H9 (cell line): ENCODE data around the gene PTPN2. TPM values are rescaled to one million over a fixed set of nuclear protein-coding genes. Genes with fewer than 3 reads are reported as not detected.

ENCODE experiments used
- DNase-seq: peaks from one replicate; pipeline ENCODE4 v3.0.0-alpha.2; 2017
- H2AFZ ChIP-seq: one replicate; pipeline ENCODE4 v1.6.1; 2013; ENCODE audit warnings: mild to moderate bottlenecking, low read length, control low read depth, moderate library complexity
- H2AK5ac ChIP-seq: 2 replicates; pipeline ENCODE4 v1.6.1; 2013; ENCODE audit warnings: low read length, control low read depth, mixed read lengths; ENCODE audit not compliant: insufficient read length
- H2BK120ac ChIP-seq: one replicate; pipeline ENCODE4 v1.6.1; 2013; ENCODE audit warnings: low read depth, mild to moderate bottlenecking, low read length, control low read depth, inconsistent platforms; ENCODE audit not compliant: poor library complexity, severe bottlenecking
- H2BK12ac ChIP-seq: 2 replicates; pipeline ENCODE4 v1.6.1; 2013; ENCODE audit warnings: low read length, control low read depth, mixed read lengths, low read depth; ENCODE audit not compliant: insufficient read length
- H2BK15ac ChIP-seq: 2 replicates; pipeline ENCODE4 v1.6.1; 2013; ENCODE audit warnings: low read depth, low read length, control low read depth
- H2BK20ac ChIP-seq: one replicate; pipeline ENCODE4 v1.6.1; 2013; ENCODE audit warnings: low read depth, mild to moderate bottlenecking, low read length, control low read depth, inconsistent platforms; ENCODE audit not compliant: poor library complexity, severe bottlenecking
- H2BK5ac ChIP-seq: 2 replicates; pipeline ENCODE4 v1.6.1; 2013; ENCODE audit warnings: low read length, control low read depth, mixed read lengths; ENCODE audit not compliant: insufficient read length
- H3K14ac ChIP-seq: 2 replicates; pipeline ENCODE4 v1.6.1; 2013; ENCODE audit warnings: low read length, control low read depth; ENCODE audit not compliant: insufficient read depth
- H3K18ac ChIP-seq: 2 replicates; pipeline ENCODE4 v1.6.1; 2013; ENCODE audit warnings: low read depth, mild to moderate bottlenecking, mixed read lengths, low read length, control low read depth; ENCODE audit not compliant: insufficient read length
- H3K23ac ChIP-seq: 2 replicates; pipeline ENCODE4 v1.6.1; 2013; ENCODE audit warnings: low read length, control low read depth, mixed read lengths, low read depth; ENCODE audit not compliant: insufficient read length
- H3K23me2 ChIP-seq: 2 replicates; pipeline ENCODE4 v1.6.1; 2013; ENCODE audit warnings: low read depth, mild to moderate bottlenecking, mixed read lengths, low read length, control low read depth; ENCODE audit not compliant: insufficient read length, poor library complexity, severe bottlenecking
- H3K27ac ChIP-seq: 2 replicates; pipeline ENCODE4 v1.5.1; 2013; ENCODE audit warnings: low read length, control low read depth, mixed read lengths, low read depth; ENCODE audit not compliant: insufficient read length
- H3K27me3 ChIP-seq: 2 replicates; pipeline ENCODE4 v1.6.1; 2013; ENCODE audit warnings: low read length, control low read depth, inconsistent platforms; ENCODE audit not compliant: insufficient read depth
- H3K4ac ChIP-seq: 2 replicates; pipeline ENCODE4 v1.6.1; 2013; ENCODE audit warnings: low read depth, mild to moderate bottlenecking, control low read depth, inconsistent platforms, low read length, moderate library complexity
- H3K4me1 ChIP-seq: 2 replicates; pipeline ENCODE4 v1.6.1; 2013; ENCODE audit warnings: low read length, control low read depth, inconsistent platforms; ENCODE audit not compliant: insufficient read depth
- H3K4me2 ChIP-seq: 2 replicates; pipeline ENCODE4 v1.6.1; 2013; ENCODE audit warnings: low read length, control low read depth, mixed read lengths; ENCODE audit not compliant: insufficient read length, insufficient read depth
- H3K56ac ChIP-seq: 2 replicates; pipeline ENCODE4 v1.6.1; 2013; ENCODE audit warnings: low read depth, mild to moderate bottlenecking, mixed read lengths, low read length, control low read depth; ENCODE audit not compliant: insufficient read length
- H3K79me1 ChIP-seq: 2 replicates; pipeline ENCODE4 v1.6.1; 2013; ENCODE audit warnings: low read depth, mild to moderate bottlenecking, moderate library complexity, low read length, control low read depth, inconsistent platforms; ENCODE audit not compliant: insufficient read depth, poor library complexity, severe bottlenecking
- H3K79me2 ChIP-seq: 2 replicates; pipeline ENCODE4 v1.6.1; 2013; ENCODE audit warnings: low read length, control low read depth, inconsistent platforms; ENCODE audit not compliant: insufficient read depth
- H3K9ac ChIP-seq: 2 replicates; pipeline ENCODE4 v1.6.1; 2013; ENCODE audit warnings: low read length, control low read depth, mixed read lengths; ENCODE audit not compliant: insufficient read length; ENCODE audit errors: extremely low read depth
- H3K9me3 ChIP-seq: one replicate; pipeline ENCODE4 v1.6.1; 2013; ENCODE audit warnings: low read depth, low read length, inconsistent platforms; ENCODE audit not compliant: control insufficient read depth
- H3T11ph ChIP-seq: one replicate; pipeline ENCODE4 v1.6.1; 2013; ENCODE audit warnings: mild to moderate bottlenecking, low read length, control low read depth, inconsistent platforms
- H4K20me1 ChIP-seq: one replicate; pipeline ENCODE4 v1.6.1; 2013; ENCODE audit not compliant: control insufficient read depth, insufficient read length, insufficient read depth
- H4K5ac ChIP-seq: 2 replicates; pipeline ENCODE4 v1.6.1; 2013; ENCODE audit warnings: low read depth, mild to moderate bottlenecking, mixed read lengths, low read length, control low read depth; ENCODE audit not compliant: insufficient read length
- H4K8ac ChIP-seq: replicated peaks from 2 replicates; pipeline ENCODE4 v1.6.1; 2013; ENCODE audit warnings: low read length, control low read depth, mixed read lengths, low read depth; ENCODE audit not compliant: insufficient read length
- H4K91ac ChIP-seq: 2 replicates; pipeline ENCODE4 v1.6.1; 2013; ENCODE audit warnings: low read depth, mild to moderate bottlenecking, moderate library complexity, mixed read lengths, low read length, control low read depth; ENCODE audit not compliant: insufficient read length
- H3K27ac Mint-ChIP-seq, 3 experiments: 2 replicates in 2 of 3; 3 replicates in 1 of 3; pipeline ENCODE4 v1.8.0; 2020 to 2021; ENCODE audit warnings: mixed read lengths in 3 of 3, mild to moderate bottlenecking in 1 of 3, moderate library complexity in 1 of 3
- H3K27me3 Mint-ChIP-seq: 2 replicates; pipeline ENCODE4 v1.8.0; 2021; ENCODE audit warnings: low read depth, mild to moderate bottlenecking, moderate library complexity, mixed read lengths
- H3K36me3 Mint-ChIP-seq, 3 experiments: 2 replicates in 2 of 3; 3 replicates in 1 of 3; pipeline ENCODE4 v1.8.0; 2020 to 2021; ENCODE audit warnings: low read depth in 3 of 3, mixed read lengths in 3 of 3; ENCODE audit not compliant: insufficient read depth in 1 of 3
- H3K4me1 Mint-ChIP-seq, 2 experiments: 2 replicates each; pipeline ENCODE4 v1.8.0; 2020; ENCODE audit warnings: mixed read lengths in 2 of 2
- H3K4me3 Mint-ChIP-seq, 2 experiments: 2 replicates in 1 of 2; 3 replicates in 1 of 2; pipeline ENCODE4 v1.8.0; 2020 to 2021; ENCODE audit warnings: mild to moderate bottlenecking in 2 of 2, mixed read lengths in 2 of 2, moderate library complexity in 1 of 2
- H3K9me3 Mint-ChIP-seq, 2 experiments: 2 replicates in 1 of 2; 3 replicates in 1 of 2; pipeline ENCODE4 v1.8.0; 2020; ENCODE audit warnings: mild to moderate bottlenecking in 2 of 2, mixed read lengths in 2 of 2, moderate library complexity in 1 of 2
- WGBS: extraction: QIAGEN DNeasy Blood & Tissue Kit; methylation state at CpG from one replicate; pipeline ENCODE4 v1.1.7; 2013; ENCODE audit warnings: missing lambda C conversion rate, low lambda C conversion rate, mixed read lengths; ENCODE audit not compliant: insufficient read length; ENCODE audit errors: extremely low coverage; 5-methylcytosine and 5-hydroxymethylcytosine counted together
- total RNA-seq: library from RNA; stranded (reverse); gene quantifications from 2 replicates; pipeline ENCODE4 v1.2.1, GENCODE V29; 2021
- TF ChIP-seq, protein P1 (sequence below): fragments of 200-600 bp; sonication (generic); conservative IDR thresholded peaks from 3 replicates; pipeline ENCODE4 v1.8.0; 2021; ENCODE audit warnings: antibody characterized with exemption, mild to moderate bottlenecking

Gene PTPN2
- total RNA-seq, 1 experiment from 2014 or later, result 48.7 TPM

DNA sequence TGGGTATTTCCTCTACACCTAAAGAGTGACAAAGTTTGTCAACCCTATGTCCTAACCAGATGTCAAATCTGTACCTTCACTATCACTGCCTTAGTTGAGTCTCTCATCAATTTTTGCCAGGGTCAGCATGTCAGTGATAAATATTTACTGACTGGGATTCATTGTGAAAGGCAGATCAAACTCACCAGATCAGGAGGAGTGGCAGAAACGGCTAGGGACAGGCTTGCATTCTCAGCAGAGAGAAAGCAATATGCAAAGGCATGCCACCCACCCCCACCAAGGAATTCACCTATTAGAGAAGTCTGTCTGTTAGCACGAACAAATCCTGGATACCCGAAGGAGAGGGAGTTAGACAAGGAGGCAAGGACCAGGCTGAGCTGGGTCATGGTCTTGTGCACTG is 62.6 kb downstream of the PTPN2 start:
- Mint-ChIP-seq H3K36me3 (peaks cover 6 to 36% (median 31%) of the 10 kb centered on the region in 3 experiments; a peak in 6 of 7 replicates), H3K4me3 (peak overlapping the region in 1 of 2 experiments; percentile 7; a peak in 1 of 5 replicates), H3K4me1 (peaks cover 33 to 36% of the 10 kb centered on the region in 2 experiments), H3K27me3 (no peaks in the 10 kb centered on the region), H3K27ac (peak overlapping the region; percentile 50 to 93 (median 62); a peak in 6 of 7 replicates), H3K9me3 (no peaks in the 10 kb centered on the region)
- Histone ChIP-seq H3K4me2 (peak overlapping the region; percentile 15), H4K20me1 (no peaks in the 10 kb centered on the region), H2BK12ac (no peak overlapping the region), H4K8ac (no peak overlapping the region), H3K18ac (no peak overlapping the region), H2AFZ (no peak overlapping the region), H3K23me2 (no peaks in the 10 kb centered on the region), H3K27ac (no peak overlapping the region), H3K56ac (no peak overlapping the region), H3K9me3 (no peaks in the 10 kb centered on the region), H3K23ac (no peak overlapping the region), H2BK15ac (no peak overlapping the region), H3K9ac (no peak overlapping the region), H2BK120ac (no peak overlapping the region), H3K79me1 (peaks cover 2% of the 10 kb centered on the region), H4K5ac (no peak overlapping the region), H3K4ac (no peak overlapping the region), H3K27me3 (no peaks in the 10 kb centered on the region), H2AK5ac (no peak overlapping the region), H2BK20ac (no peak overlapping the region), H4K91ac (no peak overlapping the region), H3K14ac (no peak overlapping the region), H2BK5ac (no peak overlapping the region), H3K79me2 (no peaks in the 10 kb centered on the region), H3K4me1 (peaks cover 6% of the 10 kb centered on the region; the same call in 1 of the 2 replicates), H3T11ph (no peak overlapping the region)
- TF ChIP-seq, protein P1, sequence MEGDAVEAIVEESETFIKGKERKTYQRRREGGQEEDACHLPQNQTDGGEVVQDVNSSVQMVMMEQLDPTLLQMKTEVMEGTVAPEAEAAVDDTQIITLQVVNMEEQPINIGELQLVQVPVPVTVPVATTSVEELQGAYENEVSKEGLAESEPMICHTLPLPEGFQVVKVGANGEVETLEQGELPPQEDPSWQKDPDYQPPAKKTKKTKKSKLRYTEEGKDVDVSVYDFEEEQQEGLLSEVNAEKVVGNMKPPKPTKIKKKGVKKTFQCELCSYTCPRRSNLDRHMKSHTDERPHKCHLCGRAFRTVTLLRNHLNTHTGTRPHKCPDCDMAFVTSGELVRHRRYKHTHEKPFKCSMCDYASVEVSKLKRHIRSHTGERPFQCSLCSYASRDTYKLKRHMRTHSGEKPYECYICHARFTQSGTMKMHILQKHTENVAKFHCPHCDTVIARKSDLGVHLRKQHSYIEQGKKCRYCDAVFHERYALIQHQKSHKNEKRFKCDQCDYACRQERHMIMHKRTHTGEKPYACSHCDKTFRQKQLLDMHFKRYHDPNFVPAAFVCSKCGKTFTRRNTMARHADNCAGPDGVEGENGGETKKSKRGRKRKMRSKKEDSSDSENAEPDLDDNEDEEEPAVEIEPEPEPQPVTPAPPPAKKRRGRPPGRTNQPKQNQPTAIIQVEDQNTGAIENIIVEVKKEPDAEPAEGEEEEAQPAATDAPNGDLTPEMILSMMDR, result no peak
- peak; percentile 47 for DNase-seq
- WGBS, result no CpG with 5 or more reads among the region's 3 CpGs
